Left ventricle myocardium inferior (tissue), 1 donor: Measurements from ENCODE around the gene C16orf95. TPM values are rescaled to one million over a fixed set of nuclear protein-coding genes. Genes with fewer than 3 reads are reported as not detected.

Experiments
- DNase-seq: peaks from one replicate; pipeline ENCODE4 v3.0.0-alpha.2; 2020
- H3K27ac ChIP-seq: fragments of 200-600 bp; replicated peaks from 2 replicates; pipeline ENCODE4 v1.8.0; 2021
- H3K27me3 ChIP-seq: fragments of 200-600 bp; 2 replicates; pipeline ENCODE4 v1.8.0; 2021; ENCODE audit warnings: low read depth
- H3K36me3 ChIP-seq: fragments of 200-600 bp; 2 replicates; pipeline ENCODE4 v1.8.0; 2021
- H3K4me1 ChIP-seq: fragments of 200-600 bp; 2 replicates; pipeline ENCODE4 v1.8.0; 2021
- H3K4me3 ChIP-seq: fragments of 200-600 bp; 2 replicates; pipeline ENCODE4 v1.8.0; 2021; ENCODE audit warnings: mild to moderate bottlenecking, moderate library complexity
- H3K9me3 ChIP-seq: fragments of 200-600 bp; replicated peaks from 2 replicates; pipeline ENCODE4 v1.8.0; 2021
- CTCF ChIP-seq: fragments of 200-600 bp; IDR thresholded peaks from 2 replicates; pipeline ENCODE4 v1.8.0; 2021; ENCODE audit warnings: antibody characterized with exemption, mild to moderate bottlenecking, borderline replicate concordance
- intact Hi-C: fragments of 100-400 bp; cut with micrococcal nuclease; formaldehyde crosslinking; loops from one replicate; pipeline ENCODE4 v1.11.0; 2022
- total RNA-seq: library from RNA; stranded (reverse); fragmentation: NEBNext Ultra II Directional; extraction: Animal tissue kit (Norgen Biotek cat#: 25700); gene quantifications from one replicate; pipeline ENCODE4 v1.2.1, GENCODE V29; 2021
- donor health status: DM: no; HTN: yes; CAD: no; lungs with severe emphysema.

Gene C16orf95
- total RNA-seq, 1 donor from 2014 or later = 3.2 TPM

- no peak for TF ChIP-seq CTCF
- Histone ChIP-seq H3K4me3 (no peak overlapping the region), H3K27ac (no peak overlapping the region), H3K4me1 (no peaks in the 10 kb centered on the region), H3K27me3 (peaks cover 6% of the 10 kb centered on the region), H3K36me3 (no peaks in the 10 kb centered on the region), H3K9me3 (peaks cover 13% of the 10 kb centered on the region)
- intact Hi-C loops = no loop called here
- no peak for DNase-seq
Observed at GRCh38 chr16:87309620-87310525, 7.3 kb downstream of the C16orf95 start.

GRCh38 chr16:87308826-87309225, 8.4 kb downstream of the C16orf95 start:
- intact Hi-C loops = no loop called here

GRCh38 chr16:87306516-87306915, 10.7 kb downstream of the C16orf95 start:
- DNase-seq = no peak
- Histone ChIP-seq H3K4me1 (no peaks in the 10 kb centered on the region), H3K9me3 (peaks cover 13% of the 10 kb centered on the region), H3K36me3 (no peaks in the 10 kb centered on the region), H3K27me3 (peaks cover 17% of the 10 kb centered on the region), H3K27ac (no peak overlapping the region), H3K4me3 (no peak overlapping the region)
- intact Hi-C loops = no loop called here
- no peak for TF ChIP-seq CTCF

More at GRCh38 chr16:87308826-87309225, 8.4 kb downstream of the C16orf95 start:
- no peaks in the 10 kb centered on the region for H3K4me1 ChIP-seq
- no peak for DNase-seq
- no peak for TF ChIP-seq CTCF
- no peak overlapping the region for H3K27ac ChIP-seq
- H3K36me3 ChIP-seq = no peaks in the 10 kb centered on the region
- H3K27me3 ChIP-seq = peaks cover 17% of the 10 kb centered on the region
- H3K9me3 ChIP-seq = peaks cover 13% of the 10 kb centered on the region
- no peak overlapping the region for H3K4me3 ChIP-seq

- no peak overlapping the region for H3K4me3 ChIP-seq
- H3K36me3 ChIP-seq = no peaks in the 10 kb centered on the region
- H3K27me3 ChIP-seq = peaks cover 17% of the 10 kb centered on the region
- no peak for TF ChIP-seq CTCF
- H3K27ac ChIP-seq = no peak overlapping the region
- DNase-seq = no peak
- no peaks in the 10 kb centered on the region for H3K4me1 ChIP-seq
- H3K9me3 ChIP-seq = peaks cover 13% of the 10 kb centered on the region
- intact Hi-C loops = no loop called here
Observed at GRCh38 chr16:87305505-87306391, 11.4 kb downstream of the C16orf95 start.

GRCh38 chr16:87304951-87305350, 12.2 kb downstream of the C16orf95 start:
- Histone ChIP-seq H3K36me3 (no peaks in the 10 kb centered on the region), H3K4me1 (no peaks in the 10 kb centered on the region), H3K27ac (no peak overlapping the region), H3K9me3 (peaks cover 13% of the 10 kb centered on the region), H3K27me3 (peaks cover 17% of the 10 kb centered on the region), H3K4me3 (no peak overlapping the region)
- DNase-seq = no peak
- intact Hi-C loops = no loop called here
- TF ChIP-seq CTCF = no peak
